Esophagus muscularis mucosa (tissue), 4 donors: ENCODE measurements around the gene KCNAB2.

Experiments used
- EP300 ChIP-seq: sonication (generic); formaldehyde crosslinking; IDR thresholded peaks from one replicate; pipeline ENCODE4 v1.6.1; 2017; ENCODE audit warnings: antibody characterized with exemption
- POLR2A ChIP-seq: fragments of 450-650 bp; IDR thresholded peaks from one replicate; pipeline ENCODE4 v1.6.1; 2017; ENCODE audit warnings: antibody characterized with exemption, moderate library complexity, mild to moderate bottlenecking, low read depth
- TF ChIP-seq, protein P1 (sequence below), 3 experiments: fragments of 200-600 bp in 2 of 3; fragments of 450-650 bp in 1 of 3; sonication (generic) in 2 of 3; IDR thresholded peaks; one replicate each; pipeline ENCODE4 v1.5.1; 2017 to 2019; ENCODE audit warnings: antibody characterized with exemption in 3 of 3, mild to moderate bottlenecking in 2 of 3, moderate library complexity in 1 of 3

DNA sequence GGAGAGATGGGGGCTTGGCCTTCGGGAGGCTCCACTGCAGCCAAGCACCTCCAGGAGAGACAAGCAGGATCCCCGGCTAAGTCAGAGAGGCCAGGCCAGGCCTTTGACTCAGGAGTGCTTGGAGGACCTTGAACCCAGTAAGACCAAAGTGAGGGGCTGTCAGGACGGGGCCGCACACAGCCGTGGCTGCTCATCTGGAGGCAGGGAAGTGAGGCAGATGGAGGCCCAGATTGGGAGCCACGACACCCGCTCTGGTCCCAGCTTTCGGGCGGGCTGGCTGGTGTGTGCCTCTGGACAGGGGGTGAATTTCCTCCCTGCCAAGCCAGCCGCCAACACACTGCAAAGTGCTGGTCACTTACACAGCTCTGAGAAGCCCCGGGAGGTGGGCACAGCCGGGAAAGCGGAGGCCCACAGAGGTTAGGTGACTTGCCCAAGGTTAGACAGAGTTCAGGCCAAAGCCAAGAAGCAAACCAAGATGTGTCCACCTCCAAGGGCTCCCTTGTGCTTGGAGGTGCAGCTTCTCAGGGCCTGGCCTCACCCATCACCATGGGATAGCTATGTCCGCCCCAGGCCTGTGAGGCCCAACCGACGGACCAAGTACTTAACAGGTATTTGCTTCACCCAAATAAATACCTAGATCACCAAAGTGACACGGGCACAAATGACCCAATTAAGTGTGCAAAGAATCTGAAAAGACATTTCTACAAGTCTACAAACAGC, 76.1 kb downstream of the KCNAB2 start:
- TF ChIP-seq, protein P1, sequence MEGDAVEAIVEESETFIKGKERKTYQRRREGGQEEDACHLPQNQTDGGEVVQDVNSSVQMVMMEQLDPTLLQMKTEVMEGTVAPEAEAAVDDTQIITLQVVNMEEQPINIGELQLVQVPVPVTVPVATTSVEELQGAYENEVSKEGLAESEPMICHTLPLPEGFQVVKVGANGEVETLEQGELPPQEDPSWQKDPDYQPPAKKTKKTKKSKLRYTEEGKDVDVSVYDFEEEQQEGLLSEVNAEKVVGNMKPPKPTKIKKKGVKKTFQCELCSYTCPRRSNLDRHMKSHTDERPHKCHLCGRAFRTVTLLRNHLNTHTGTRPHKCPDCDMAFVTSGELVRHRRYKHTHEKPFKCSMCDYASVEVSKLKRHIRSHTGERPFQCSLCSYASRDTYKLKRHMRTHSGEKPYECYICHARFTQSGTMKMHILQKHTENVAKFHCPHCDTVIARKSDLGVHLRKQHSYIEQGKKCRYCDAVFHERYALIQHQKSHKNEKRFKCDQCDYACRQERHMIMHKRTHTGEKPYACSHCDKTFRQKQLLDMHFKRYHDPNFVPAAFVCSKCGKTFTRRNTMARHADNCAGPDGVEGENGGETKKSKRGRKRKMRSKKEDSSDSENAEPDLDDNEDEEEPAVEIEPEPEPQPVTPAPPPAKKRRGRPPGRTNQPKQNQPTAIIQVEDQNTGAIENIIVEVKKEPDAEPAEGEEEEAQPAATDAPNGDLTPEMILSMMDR (IDR thresholded peaks at IDR 0.05): no peak
- TF ChIP-seq POLR2A: no peak
- TF ChIP-seq EP300: no peak
